ENCODE measurements around the gene ZNF532.

ZNF532 gene

DNA sequence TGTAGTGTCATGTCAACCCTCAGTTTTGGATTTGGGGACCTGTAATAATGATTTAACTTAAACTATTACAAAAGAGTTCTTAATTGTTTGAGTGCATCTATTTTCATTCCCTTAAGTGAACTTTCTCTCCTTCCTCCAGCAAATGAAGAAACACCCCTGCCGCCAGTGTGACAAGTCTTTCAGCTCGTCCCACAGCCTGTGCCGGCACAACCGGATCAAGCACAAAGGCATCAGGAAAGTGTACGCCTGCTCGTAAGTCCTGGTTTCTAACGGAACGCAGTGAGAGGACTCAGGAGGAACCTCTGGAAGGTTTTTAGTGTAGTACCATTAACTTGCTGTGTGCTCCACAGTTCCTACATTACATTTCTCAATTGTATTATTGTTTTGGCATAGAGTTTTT lies 114.2 kb downstream of the ZNF532 start:
- no peak overlapping the region for H3K4me3 ChIP-seq (ENCODE audit: low read depth, low read length)
- TF ChIP-seq, protein P1, sequence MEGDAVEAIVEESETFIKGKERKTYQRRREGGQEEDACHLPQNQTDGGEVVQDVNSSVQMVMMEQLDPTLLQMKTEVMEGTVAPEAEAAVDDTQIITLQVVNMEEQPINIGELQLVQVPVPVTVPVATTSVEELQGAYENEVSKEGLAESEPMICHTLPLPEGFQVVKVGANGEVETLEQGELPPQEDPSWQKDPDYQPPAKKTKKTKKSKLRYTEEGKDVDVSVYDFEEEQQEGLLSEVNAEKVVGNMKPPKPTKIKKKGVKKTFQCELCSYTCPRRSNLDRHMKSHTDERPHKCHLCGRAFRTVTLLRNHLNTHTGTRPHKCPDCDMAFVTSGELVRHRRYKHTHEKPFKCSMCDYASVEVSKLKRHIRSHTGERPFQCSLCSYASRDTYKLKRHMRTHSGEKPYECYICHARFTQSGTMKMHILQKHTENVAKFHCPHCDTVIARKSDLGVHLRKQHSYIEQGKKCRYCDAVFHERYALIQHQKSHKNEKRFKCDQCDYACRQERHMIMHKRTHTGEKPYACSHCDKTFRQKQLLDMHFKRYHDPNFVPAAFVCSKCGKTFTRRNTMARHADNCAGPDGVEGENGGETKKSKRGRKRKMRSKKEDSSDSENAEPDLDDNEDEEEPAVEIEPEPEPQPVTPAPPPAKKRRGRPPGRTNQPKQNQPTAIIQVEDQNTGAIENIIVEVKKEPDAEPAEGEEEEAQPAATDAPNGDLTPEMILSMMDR (IDR thresholded peaks at IDR 0.05; ENCODE audit: low read depth, low read length), result no peak

DNA sequence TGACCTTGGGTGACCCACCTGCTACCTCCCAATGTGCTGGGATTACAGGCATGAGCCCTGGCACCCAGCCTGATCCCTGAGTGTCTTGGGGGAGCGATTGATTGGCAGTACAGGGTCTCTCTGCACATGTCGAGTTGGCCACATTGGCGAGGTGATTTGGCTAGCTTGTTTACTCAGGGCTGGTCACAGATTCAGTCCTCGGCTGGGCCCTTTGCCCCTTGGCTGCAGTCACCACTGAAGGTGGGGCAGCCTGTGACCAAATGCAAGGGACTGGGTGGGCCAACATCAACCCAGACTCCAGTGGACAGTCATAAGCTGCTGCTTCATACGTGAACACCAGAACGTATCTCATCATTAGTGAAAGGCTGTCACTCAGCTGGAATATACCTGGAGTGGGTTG lies 114.9 kb downstream of the ZNF532 start:
- TF ChIP-seq, protein P1 (IDR thresholded peaks at IDR 0.05; ENCODE audit: low read depth, low read length), result no peak
- no peak overlapping the region for H3K4me3 ChIP-seq (ENCODE audit: low read depth, low read length)

DNA sequence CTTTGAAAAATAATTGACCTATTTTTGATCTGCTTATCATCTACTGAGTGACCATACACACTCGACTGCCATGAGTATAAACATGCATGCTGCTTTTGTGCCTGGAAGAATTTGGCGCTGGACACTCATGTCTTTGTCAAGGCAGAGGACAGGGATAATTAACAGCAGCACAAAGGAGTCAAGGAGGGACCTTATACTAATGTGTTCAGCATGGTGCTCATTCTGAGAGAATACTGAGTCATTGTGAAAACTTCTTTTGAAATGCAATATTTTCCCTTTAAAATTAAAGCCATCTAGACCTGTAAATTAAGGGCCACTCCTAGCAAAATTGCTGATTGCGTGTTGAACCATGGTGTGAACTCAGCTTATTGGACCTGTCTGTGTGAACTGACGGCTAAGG lies 116.3 kb downstream of the ZNF532 start:
- TF ChIP-seq, protein P1 (IDR thresholded peaks at IDR 0.05; ENCODE audit: low read depth, low read length), result no peak
- H3K4me3 ChIP-seq (ENCODE audit: low read depth, low read length), result no peak overlapping the region

DNA sequence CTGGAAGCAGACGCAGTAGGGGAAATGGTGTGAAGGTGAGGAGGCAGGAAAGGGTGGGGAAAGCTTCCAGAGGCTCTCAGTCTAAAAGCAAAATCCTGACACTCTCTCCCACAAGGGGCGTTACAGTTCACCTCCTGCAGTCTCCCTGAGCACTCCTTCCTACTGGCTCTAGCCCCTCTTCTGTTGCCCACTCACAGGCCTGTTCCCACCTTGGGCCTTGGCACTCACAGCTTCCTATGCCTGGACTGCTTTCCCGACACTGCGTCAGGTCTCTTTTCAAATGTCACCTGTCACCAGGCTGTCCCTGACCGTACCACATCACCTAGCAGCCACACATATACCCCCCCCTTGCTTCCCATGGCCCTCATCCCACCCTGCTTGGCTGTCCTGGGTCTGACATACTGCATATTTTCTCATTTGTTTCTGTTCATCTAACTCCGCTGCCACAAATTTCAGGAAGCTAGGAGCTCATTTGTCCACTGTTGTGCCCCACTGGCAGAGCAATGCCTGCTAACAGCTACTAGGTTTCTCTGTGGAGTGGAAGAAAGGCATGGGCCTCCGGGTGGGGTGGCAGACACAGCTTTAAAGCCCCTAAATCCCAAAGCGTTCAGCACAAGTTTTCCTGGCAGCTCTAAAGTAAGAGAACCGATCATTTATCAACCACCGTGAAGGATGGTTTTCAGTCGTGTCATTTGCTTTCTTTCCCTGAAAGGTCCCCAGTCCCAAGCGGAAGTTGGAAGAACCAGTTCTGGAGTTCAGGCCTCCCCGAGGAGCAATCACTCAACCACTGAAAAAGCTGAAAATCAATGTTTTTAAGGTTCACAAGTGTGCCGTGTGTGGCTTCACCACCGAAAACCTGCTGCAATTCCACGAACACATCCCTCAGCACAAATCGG lies 118.8 kb downstream of the ZNF532 start:
- TF ChIP-seq, protein P1 (IDR thresholded peaks at IDR 0.05; ENCODE audit: low read depth, low read length), result no peak
- H3K4me3 ChIP-seq (ENCODE audit: low read depth, low read length), result no peak overlapping the region

DNA sequence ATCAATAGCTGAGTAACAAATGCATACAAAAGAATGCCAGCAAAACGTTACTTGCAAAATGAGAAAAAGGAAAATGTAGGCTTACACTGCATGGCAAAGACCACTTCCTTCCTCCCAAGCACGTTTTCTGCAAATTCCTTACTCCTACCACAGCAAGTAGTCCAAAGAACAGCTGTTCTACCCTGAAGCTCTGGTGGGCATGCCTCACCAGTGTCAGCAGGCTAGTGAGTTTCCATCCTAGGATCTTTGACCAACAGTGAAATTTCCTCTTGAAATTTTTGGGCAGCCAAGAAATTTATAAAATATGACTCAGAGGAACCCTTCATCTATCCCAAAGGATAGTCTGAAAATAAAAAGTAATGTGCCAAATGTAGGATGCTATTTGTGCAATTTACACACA lies 123.9 kb downstream of the ZNF532 start:
- H3K4me3 ChIP-seq (ENCODE audit: low read depth, low read length), result no peak overlapping the region
- TF ChIP-seq, protein P1 (IDR thresholded peaks at IDR 0.05; ENCODE audit: low read depth, low read length), result no peak

DNA sequence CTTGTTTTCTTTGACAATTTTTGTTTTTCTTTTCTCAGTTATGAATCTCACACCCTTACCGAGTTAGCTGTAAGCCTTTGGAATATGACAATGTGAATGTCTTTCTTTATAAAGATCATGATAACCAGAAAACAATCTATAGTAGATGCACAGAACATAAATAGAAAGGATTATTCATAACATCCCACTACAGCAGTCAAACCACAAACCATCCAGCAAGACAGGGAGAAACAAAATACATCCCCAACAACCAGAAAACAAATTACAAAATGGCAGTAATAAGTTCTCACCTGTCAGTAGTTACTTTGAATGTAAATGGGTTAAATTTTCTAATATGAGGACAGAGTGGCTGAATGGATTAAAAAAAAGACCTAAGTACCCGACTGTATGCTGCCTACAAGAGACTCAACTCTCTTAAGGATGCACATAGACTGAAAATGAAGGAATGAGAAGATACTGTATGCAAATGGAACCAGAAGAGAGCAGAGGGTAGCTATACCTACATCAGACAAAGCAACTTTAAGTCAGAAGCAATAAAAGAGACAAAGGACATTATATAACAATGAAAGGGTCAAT lies 124.6 kb downstream of the ZNF532 start:
- TF ChIP-seq, protein P1 (IDR thresholded peaks at IDR 0.05; ENCODE audit: low read depth, low read length), result no peak
- H3K4me3 ChIP-seq (ENCODE audit: low read depth, low read length), result no peak overlapping the region

DNA sequence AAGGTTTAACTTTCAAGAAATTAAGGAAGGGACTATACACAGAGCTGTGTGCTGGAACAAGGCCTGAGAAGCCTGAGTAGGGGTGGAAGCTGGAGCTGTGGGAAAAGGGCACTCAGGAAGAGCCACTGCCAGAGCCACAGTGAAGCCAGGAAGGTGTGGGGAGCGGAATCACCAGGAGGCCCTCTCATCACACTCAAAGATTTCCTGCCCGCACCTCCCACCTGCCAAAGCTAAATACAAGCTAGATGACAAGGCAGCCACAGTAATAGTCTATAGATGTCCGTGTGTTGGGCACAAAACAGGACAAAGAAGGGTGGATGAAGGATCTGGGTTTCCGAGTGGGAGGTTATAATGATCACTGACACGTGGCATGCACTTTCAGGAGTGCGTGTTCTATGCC lies 126.0 kb downstream of the ZNF532 start:
- H3K4me3 ChIP-seq (ENCODE audit: low read depth, low read length), result no peak overlapping the region
- TF ChIP-seq, protein P1 (IDR thresholded peaks at IDR 0.05; ENCODE audit: low read depth, low read length), result no peak
